ENCODE data around the gene LPA. TPM values are rescaled to one million over a fixed set of nuclear protein-coding genes. Genes with fewer than 3 reads are reported as not detected.

Gene LPA
- total RNA-seq, 1 donor from 2014 or later = not detected

GRCh38 chr6:160510199-160510598, 153.9 kb downstream of the LPA start:
- DNase-seq = no peak

GRCh38 chr6:160509610-160510009, 154.5 kb downstream of the LPA start:
- no peak for DNase-seq

- no peak for DNase-seq
These were observed 155.5 kb downstream of the LPA start for GRCh38 chr6:160508599-160508998.

GRCh38 chr6:160507420-160507819, 156.7 kb downstream of the LPA start:
- DNase-seq = no peak

GRCh38 chr6:160505970-160506369, 158.1 kb downstream of the LPA start:
- no peak for DNase-seq

- DNase-seq = no peak
These were observed 163.4 kb downstream of the LPA start for GRCh38 chr6:160500639-160501038.

- no peak for DNase-seq
These were observed 169.5 kb downstream of the LPA start for GRCh38 chr6:160494576-160494975.

GRCh38 chr6:160489091-160489490, 175.0 kb downstream of the LPA start:
- no peak for DNase-seq

GRCh38 chr6:160487116-160487515, 177.0 kb downstream of the LPA start:
- no peak for DNase-seq

Other genes starting within 250 kb of the LPA start
- gene PLG, start 38.0 kb upstream of the LPA start, total RNA-seq = not detected in 2 replicates

All from dermis blood vessel endothelial cell (primary cell).